Thyroid gland (tissue), 4 donors: ENCODE measurements around the gene TBCD.

Experiments
- CTCF ChIP-seq, 6 experiments: fragments of 200-600 bp in 3 of 6; fragments of 450-650 bp in 3 of 6; sonication (generic) in 3 of 6; IDR thresholded peaks; one replicate each; pipeline ENCODE4 v1.5.1; 2016 to 2019; ENCODE audit warnings: antibody characterized with exemption in 6 of 6, mild to moderate bottlenecking in 2 of 6, inconsistent platforms in 1 of 6, moderate library complexity in 1 of 6
- POLR2A ChIP-seq, 2 donors: fragments of 450-650 bp; IDR thresholded peaks; one replicate each; pipeline ENCODE4 v1.6.1; 2017; ENCODE audit warnings: antibody characterized with exemption in 2 of 2, mild to moderate bottlenecking in 2 of 2, moderate library complexity in 1 of 2

DNA sequence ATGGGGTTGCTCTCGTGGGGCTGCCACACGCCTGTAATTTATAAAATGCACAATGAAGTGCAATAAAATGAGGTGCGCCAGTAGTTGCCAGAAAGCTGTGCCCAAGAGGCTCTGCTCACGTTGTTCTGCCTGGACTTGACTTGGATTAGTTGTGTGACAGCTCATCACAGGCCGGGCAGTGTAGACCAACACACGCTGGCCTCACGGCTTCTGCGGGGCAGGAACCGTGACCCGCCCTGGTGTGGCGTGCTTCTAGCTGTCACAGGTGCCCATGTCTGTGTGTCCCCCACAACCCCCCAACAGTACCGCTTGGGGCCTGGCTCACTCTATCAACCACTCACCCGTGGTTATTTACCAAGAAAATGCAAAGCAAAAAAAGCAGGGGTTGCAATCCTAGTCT is 200.2 kb downstream of the TBCD start:
- TF ChIP-seq CTCF (IDR thresholded peaks at IDR 0.05) (no peak), POLR2A (IDR thresholded peaks at IDR 0.05) (no peak)
